ENCODE data around the gene IGIP. TPM values are rescaled to one million over a fixed set of nuclear protein-coding genes. Genes with fewer than 3 reads are reported as not detected.
A peak's percentile ranks its signal among the peaks of the same experiment; 100 is the strongest.

Gene IGIP
- 2.6 TPM for total RNA-seq

- ATAC-seq: no peak
Measured at GRCh38 chr5:140125637-140126036, at the start of gene IGIP. TSS of gene IGIP (plus strand) at chr5:140125937. CDS start at chr5:140128477, 2,540 bp downstream.

- no peak for ATAC-seq
Measured at GRCh38 chr5:140076142-140076541, 49.6 kb upstream of the IGIP start.

- ATAC-seq: no peak
Measured at GRCh38 chr5:140076788-140077187, 48.9 kb upstream of the IGIP start.

GRCh38 chr5:140083120-140083519 lies 42.6 kb upstream of the IGIP start:
- no peak for ATAC-seq

GRCh38 chr5:140083650-140084049 lies 42.1 kb upstream of the IGIP start:
- ATAC-seq: no peak

GRCh38 chr5:140084541-140084940 lies 41.2 kb upstream of the IGIP start:
- ATAC-seq: no peak

GRCh38 chr5:140090251-140090650 lies 35.5 kb upstream of the IGIP start:
- no peak for ATAC-seq

GRCh38 chr5:140093179-140093578 lies 32.6 kb upstream of the IGIP start:
- no peak for ATAC-seq

- no peak for ATAC-seq
Measured at GRCh38 chr5:140093866-140094265, 31.9 kb upstream of the IGIP start.

- no peak for ATAC-seq
Measured at GRCh38 chr5:140094889-140095288, 30.8 kb upstream of the IGIP start.

- no peak for ATAC-seq
Measured at GRCh38 chr5:140101179-140101578, 24.6 kb upstream of the IGIP start.

- no peak for ATAC-seq
Measured at GRCh38 chr5:140103154-140103553, 22.6 kb upstream of the IGIP start.

GRCh38 chr5:140104100-140104499 lies 21.6 kb upstream of the IGIP start:
- no peak for ATAC-seq

- ATAC-seq: no peak
Measured at GRCh38 chr5:140106101-140106500, 19.6 kb upstream of the IGIP start.

- ATAC-seq: no peak
Measured at GRCh38 chr5:140106805-140107311, 18.9 kb upstream of the IGIP start.

- ATAC-seq: peak; percentile 96
Measured at GRCh38 chr5:140107312-140108092, 18.2 kb upstream of the IGIP start.

GRCh38 chr5:140108093-140109017 lies 17.4 kb upstream of the IGIP start:
- ATAC-seq: no peak

- ATAC-seq: no peak
Measured at GRCh38 chr5:140109018-140109758, 16.5 kb upstream of the IGIP start.

GRCh38 chr5:140109759-140110645 lies 15.7 kb upstream of the IGIP start:
- no peak for ATAC-seq

- ATAC-seq: no peak
Measured at GRCh38 chr5:140110646-140110957, 15.1 kb upstream of the IGIP start.

GRCh38 chr5:140111011-140111858 lies 14.5 kb upstream of the IGIP start:
- ATAC-seq: no peak
